ENCODE measurements around the gene WDR91.
A peak's percentile ranks its signal among the peaks of the same experiment; 100 is the strongest.
"Not testable (repeated sequence)": the region's sequence is repeated elsewhere in the genome, so short reads cannot be mapped to it uniquely, and the experiment has no call there.

Gene WDR91

GRCh38 chr7:135211179-135211945 lies at the start of gene WDR91:
WDR91 (minus strand) TSS chr7:135211526; CDS start chr7:135211502, 24 bp downstream.
- DNase-seq, result peak; percentile 99

- no peak for DNase-seq
These were observed 49.1 kb upstream of the WDR91 start for GRCh38 chr7:135260470-135260869.

- no peak for DNase-seq
These were observed 48.4 kb upstream of the WDR91 start for GRCh38 chr7:135259702-135260101.

GRCh38 chr7:135258585-135258984 lies 47.3 kb upstream of the WDR91 start:
- DNase-seq, result no peak

- DNase-seq, result no peak
These were observed 46.5 kb upstream of the WDR91 start for GRCh38 chr7:135257790-135258189.

GRCh38 chr7:135253851-135254771 lies 42.8 kb upstream of the WDR91 start:
- no peak for DNase-seq

- no peak for DNase-seq
These were observed 40.4 kb upstream of the WDR91 start for GRCh38 chr7:135251496-135252391.

GRCh38 chr7:135248546-135248945 lies 37.2 kb upstream of the WDR91 start:
- DNase-seq, result no peak

- no peak for DNase-seq
These were observed 36.6 kb upstream of the WDR91 start for GRCh38 chr7:135247746-135248471.

- DNase-seq, result no peak
These were observed 35.0 kb upstream of the WDR91 start for GRCh38 chr7:135246191-135246825.

- DNase-seq, result no peak
These were observed 34.2 kb upstream of the WDR91 start for GRCh38 chr7:135245226-135246190.

- no peak for DNase-seq
These were observed 30.9 kb upstream of the WDR91 start for GRCh38 chr7:135242096-135242684.

GRCh38 chr7:135240441-135240840 lies 29.1 kb upstream of the WDR91 start:
- no peak for DNase-seq

- no peak for DNase-seq
These were observed 27.9 kb upstream of the WDR91 start for GRCh38 chr7:135239263-135239662.

- no peak for DNase-seq
These were observed 26.9 kb upstream of the WDR91 start for GRCh38 chr7:135238112-135238744.

- DNase-seq, result no peak
These were observed 25.4 kb upstream of the WDR91 start for GRCh38 chr7:135236727-135237126.

- no peak for DNase-seq
These were observed 24.5 kb upstream of the WDR91 start for GRCh38 chr7:135235841-135236240.

- no peak for DNase-seq
These were observed 23.4 kb upstream of the WDR91 start for GRCh38 chr7:135234727-135235126.

GRCh38 chr7:135234095-135234494 lies 22.8 kb upstream of the WDR91 start:
- not testable (repeated sequence) for DNase-seq
